WERI-Rb-1 (cell line): ENCODE data around the gene KIAA1586.

ENCODE experiments used
- DNase-seq: peaks from one replicate; pipeline ENCODE4 v3.0.0-alpha.2; 2020
- H3K27ac ChIP-seq: fragments of 250-450 bp; sonication (Bioruptor Pico); 2 replicates; pipeline ENCODE4 v1.5.1; 2020; ENCODE audit warnings: mild to moderate bottlenecking, moderate library complexity
- H3K27me3 ChIP-seq: fragments of 250-450 bp; sonication (Bioruptor Pico); 2 replicates; pipeline ENCODE4 v1.5.1; 2021; ENCODE audit warnings: mild to moderate bottlenecking, low read depth, moderate library complexity; ENCODE audit not compliant: insufficient read depth, severe bottlenecking
- H3K36me3 ChIP-seq: fragments of 250-450 bp; sonication (Bioruptor Pico); 2 replicates; pipeline ENCODE4 v1.5.1; 2020; ENCODE audit warnings: mild to moderate bottlenecking, moderate library complexity
- H3K4me3 ChIP-seq: 2 replicates; pipeline ENCODE4 v1.5.1; 2011; ENCODE audit warnings: low read depth, mild to moderate bottlenecking, control low read depth, low read length
- H3K9me3 ChIP-seq: fragments of 250-450 bp; sonication (Bioruptor Pico); 2 replicates; pipeline ENCODE4 v1.5.1; 2021; ENCODE audit warnings: mild to moderate bottlenecking, moderate library complexity; ENCODE audit not compliant: severe bottlenecking
- CTCF ChIP-seq: IDR thresholded peaks from 2 replicates; pipeline ENCODE4 v1.5.1; 2011; ENCODE audit warnings: low read depth, mild to moderate bottlenecking, control low read depth, inconsistent platforms, low read length

The KIAA1586 gene

GRCh38 chr6:57064809-57065208 is 18.3 kb downstream of the KIAA1586 start:
- Histone ChIP-seq H3K9me3 (no peaks in the 10 kb centered on the region), H3K4me3 (no peak overlapping the region), H3K27ac (no peak overlapping the region), H3K36me3 (peaks cover 58% of the 10 kb centered on the region), H3K27me3 (no peaks in the 10 kb centered on the region)
- TF ChIP-seq CTCF, result no peak
- no peak for DNase-seq

GRCh38 chr6:57068061-57068460 is 21.6 kb downstream of the KIAA1586 start:
- Histone ChIP-seq H3K4me3 (no peak overlapping the region), H3K36me3 (peaks cover 32% of the 10 kb centered on the region), H3K9me3 (no peaks in the 10 kb centered on the region), H3K27me3 (no peaks in the 10 kb centered on the region), H3K27ac (no peak overlapping the region)
- TF ChIP-seq CTCF, result no peak
- DNase-seq, result no peak

- H3K27me3 ChIP-seq, result no peaks in the 10 kb centered on the region
- TF ChIP-seq CTCF, result no peak
- H3K4me3 ChIP-seq, result no peak overlapping the region
- peaks cover 28% of the 10 kb centered on the region for H3K36me3 ChIP-seq
- no peak overlapping the region for H3K27ac ChIP-seq
- DNase-seq, result no peak
- no peaks in the 10 kb centered on the region for H3K9me3 ChIP-seq
Observed at GRCh38 chr6:57069228-57069627, 22.7 kb downstream of the KIAA1586 start.

- H3K9me3 ChIP-seq, result no peaks in the 10 kb centered on the region
- no peak for DNase-seq
- H3K27ac ChIP-seq, result no peak overlapping the region
- no peaks in the 10 kb centered on the region for H3K27me3 ChIP-seq
- no peak for TF ChIP-seq CTCF
- no peak overlapping the region for H3K4me3 ChIP-seq
- H3K36me3 ChIP-seq, result peaks cover 22% of the 10 kb centered on the region
Observed at GRCh38 chr6:57069920-57070331, 23.4 kb downstream of the KIAA1586 start.

GRCh38 chr6:57072108-57072507 is 25.6 kb downstream of the KIAA1586 start:
- Histone ChIP-seq H3K36me3 (peaks cover 11% of the 10 kb centered on the region), H3K27me3 (no peaks in the 10 kb centered on the region), H3K27ac (no peak overlapping the region), H3K9me3 (no peaks in the 10 kb centered on the region), H3K4me3 (no peak overlapping the region)
- no peak for TF ChIP-seq CTCF
- DNase-seq, result no peak

- no peak for TF ChIP-seq CTCF
- no peaks in the 10 kb centered on the region; the same call in none of the 2 replicates for H3K36me3 ChIP-seq
- no peak overlapping the region for H3K27ac ChIP-seq
- no peak for DNase-seq
- no peak overlapping the region for H3K4me3 ChIP-seq
- H3K27me3 ChIP-seq, result no peaks in the 10 kb centered on the region
- no peaks in the 10 kb centered on the region for H3K9me3 ChIP-seq
Observed at GRCh38 chr6:57074383-57074782, 27.9 kb downstream of the KIAA1586 start.
